H1 (cell line): ENCODE results near the gene NRM. TPM values are rescaled to one million over a fixed set of nuclear protein-coding genes. Genes with fewer than 3 reads are reported as not detected.

Experiments used
- CTBP2 ChIP-seq: IDR thresholded peaks from 2 replicates; pipeline ENCODE4 v1.7.0; 2011; ENCODE audit warnings: borderline replicate concordance, mild to moderate bottlenecking, moderate library complexity, mixed read lengths, low read length; ENCODE audit not compliant: insufficient read depth, insufficient read length
- EZH2 ChIP-seq: fragments of 200-600 bp; sonication (generic); IDR thresholded peaks from 2 replicates; pipeline ENCODE4 v1.7.1; 2012; ENCODE audit warnings: low read depth, mild to moderate bottlenecking, moderate library complexity, low read length, inconsistent platforms; ENCODE audit not compliant: severe bottlenecking
- JUND ChIP-seq: IDR thresholded peaks from 2 replicates; pipeline ENCODE4 v1.6.1; 2011; ENCODE audit warnings: mild to moderate bottlenecking, improper control_type of control experiment, low read length
- POLR2AphosphoS5 ChIP-seq: IDR thresholded peaks from 2 replicates; pipeline ENCODE4 v1.6.1; 2011; ENCODE audit warnings: low read depth, low read length
- polyA plus RNA-seq, 7 experiments: library from polyadenylated mRNA; depleted of rRNA in 3 of 7; stranded (reverse) in 5 of 7; unstranded in 2 of 7; fragments of >200 nt in 5 of 7; fragments of 200-250 nt in 2 of 7; gene quantifications; 1 replicate in 5 of 7; 2 replicates in 1 of 7; 4 replicates in 1 of 7; pipeline versions ENCODE4 v1.2.1 to v1.2.3, GENCODE V29; 2011 to 2013; ENCODE audit warnings: missing spikeins in 2 of 7, mixed read lengths in 2 of 7
- total RNA-seq: library from RNA; stranded (reverse); fragmentation: NEBNext Ultra II Directional; extraction: Animal tissue kit (Norgen Biotek cat#: 25700); gene quantifications from 2 replicates; pipeline ENCODE4 v1.2.1, GENCODE V29; 2021
- TF ChIP-seq, protein P1 (sequence below): fragments of 300-600 bp; sonication (generic); IDR thresholded peaks from 2 replicates; pipeline ENCODE4 v1.7.1; 2012; ENCODE audit warnings: low read length, moderate library complexity, mild to moderate bottlenecking, inconsistent platforms; ENCODE audit not compliant: insufficient replicate concordance
- TF ChIP-seq, protein P2 (sequence below): IDR thresholded peaks from 2 replicates; pipeline ENCODE4 v1.6.1; 2012; ENCODE audit warnings: inconsistent platforms
- TF ChIP-seq, protein P3 (sequence below), 3 experiments: IDR thresholded peaks; 1 replicate in 2 of 3; 2 replicates in 1 of 3; pipeline versions ENCODE4 v1.5.1 to v1.6.1; 2011; ENCODE audit warnings: low read length in 3 of 3, mild to moderate bottlenecking in 3 of 3, inconsistent platforms in 2 of 3, low read depth in 1 of 3, moderate library complexity in 1 of 3; ENCODE audit not compliant: insufficient read depth in 1 of 3; ENCODE audit errors: control extremely low read depth in 1 of 3

NRM gene
- total and polyA plus RNA-seq, 2 of the 8 experiments (the other 6 are each of a cell fraction or from before 2014, with no cell fraction given), result 27.3 to 50.4 TPM

DNA sequence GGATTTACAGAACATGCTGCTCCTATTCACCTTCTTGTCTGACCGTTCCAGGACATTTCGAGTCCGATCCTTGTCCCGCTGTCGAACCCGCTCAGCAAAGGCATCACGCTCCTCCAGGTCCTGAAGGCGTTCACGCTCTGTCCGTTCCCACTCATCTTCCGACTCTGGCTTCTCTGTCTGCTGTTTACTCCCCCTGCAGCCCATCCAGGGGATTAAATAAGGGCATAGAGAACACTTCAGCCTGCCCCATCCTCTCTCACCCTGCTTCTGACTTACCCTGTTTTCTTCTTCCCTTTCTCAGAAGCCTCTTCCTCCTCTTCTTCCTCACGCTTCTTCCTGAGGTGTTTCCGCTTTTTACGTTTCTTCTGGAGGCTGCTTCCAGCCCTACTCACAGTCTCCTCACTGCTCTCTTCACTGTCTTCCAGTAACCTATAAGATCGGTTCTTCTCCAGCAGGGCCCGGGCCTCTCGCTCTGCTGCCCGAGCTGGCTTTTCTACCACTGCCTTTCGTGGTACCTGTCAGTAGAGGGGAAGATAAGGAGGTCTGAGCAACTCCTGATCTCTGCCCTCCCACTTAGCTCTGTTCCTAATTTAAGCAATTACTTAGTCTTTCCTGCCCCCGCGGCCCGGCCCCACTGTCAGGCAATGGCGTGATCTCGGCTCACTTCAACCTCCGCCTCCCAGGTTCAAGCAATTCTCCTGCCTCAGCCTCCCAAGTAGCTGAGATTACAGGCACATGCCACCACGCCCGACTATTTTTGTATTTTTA, 19.8 kb downstream of the NRM start (continued):
- TF ChIP-seq, protein P1, sequence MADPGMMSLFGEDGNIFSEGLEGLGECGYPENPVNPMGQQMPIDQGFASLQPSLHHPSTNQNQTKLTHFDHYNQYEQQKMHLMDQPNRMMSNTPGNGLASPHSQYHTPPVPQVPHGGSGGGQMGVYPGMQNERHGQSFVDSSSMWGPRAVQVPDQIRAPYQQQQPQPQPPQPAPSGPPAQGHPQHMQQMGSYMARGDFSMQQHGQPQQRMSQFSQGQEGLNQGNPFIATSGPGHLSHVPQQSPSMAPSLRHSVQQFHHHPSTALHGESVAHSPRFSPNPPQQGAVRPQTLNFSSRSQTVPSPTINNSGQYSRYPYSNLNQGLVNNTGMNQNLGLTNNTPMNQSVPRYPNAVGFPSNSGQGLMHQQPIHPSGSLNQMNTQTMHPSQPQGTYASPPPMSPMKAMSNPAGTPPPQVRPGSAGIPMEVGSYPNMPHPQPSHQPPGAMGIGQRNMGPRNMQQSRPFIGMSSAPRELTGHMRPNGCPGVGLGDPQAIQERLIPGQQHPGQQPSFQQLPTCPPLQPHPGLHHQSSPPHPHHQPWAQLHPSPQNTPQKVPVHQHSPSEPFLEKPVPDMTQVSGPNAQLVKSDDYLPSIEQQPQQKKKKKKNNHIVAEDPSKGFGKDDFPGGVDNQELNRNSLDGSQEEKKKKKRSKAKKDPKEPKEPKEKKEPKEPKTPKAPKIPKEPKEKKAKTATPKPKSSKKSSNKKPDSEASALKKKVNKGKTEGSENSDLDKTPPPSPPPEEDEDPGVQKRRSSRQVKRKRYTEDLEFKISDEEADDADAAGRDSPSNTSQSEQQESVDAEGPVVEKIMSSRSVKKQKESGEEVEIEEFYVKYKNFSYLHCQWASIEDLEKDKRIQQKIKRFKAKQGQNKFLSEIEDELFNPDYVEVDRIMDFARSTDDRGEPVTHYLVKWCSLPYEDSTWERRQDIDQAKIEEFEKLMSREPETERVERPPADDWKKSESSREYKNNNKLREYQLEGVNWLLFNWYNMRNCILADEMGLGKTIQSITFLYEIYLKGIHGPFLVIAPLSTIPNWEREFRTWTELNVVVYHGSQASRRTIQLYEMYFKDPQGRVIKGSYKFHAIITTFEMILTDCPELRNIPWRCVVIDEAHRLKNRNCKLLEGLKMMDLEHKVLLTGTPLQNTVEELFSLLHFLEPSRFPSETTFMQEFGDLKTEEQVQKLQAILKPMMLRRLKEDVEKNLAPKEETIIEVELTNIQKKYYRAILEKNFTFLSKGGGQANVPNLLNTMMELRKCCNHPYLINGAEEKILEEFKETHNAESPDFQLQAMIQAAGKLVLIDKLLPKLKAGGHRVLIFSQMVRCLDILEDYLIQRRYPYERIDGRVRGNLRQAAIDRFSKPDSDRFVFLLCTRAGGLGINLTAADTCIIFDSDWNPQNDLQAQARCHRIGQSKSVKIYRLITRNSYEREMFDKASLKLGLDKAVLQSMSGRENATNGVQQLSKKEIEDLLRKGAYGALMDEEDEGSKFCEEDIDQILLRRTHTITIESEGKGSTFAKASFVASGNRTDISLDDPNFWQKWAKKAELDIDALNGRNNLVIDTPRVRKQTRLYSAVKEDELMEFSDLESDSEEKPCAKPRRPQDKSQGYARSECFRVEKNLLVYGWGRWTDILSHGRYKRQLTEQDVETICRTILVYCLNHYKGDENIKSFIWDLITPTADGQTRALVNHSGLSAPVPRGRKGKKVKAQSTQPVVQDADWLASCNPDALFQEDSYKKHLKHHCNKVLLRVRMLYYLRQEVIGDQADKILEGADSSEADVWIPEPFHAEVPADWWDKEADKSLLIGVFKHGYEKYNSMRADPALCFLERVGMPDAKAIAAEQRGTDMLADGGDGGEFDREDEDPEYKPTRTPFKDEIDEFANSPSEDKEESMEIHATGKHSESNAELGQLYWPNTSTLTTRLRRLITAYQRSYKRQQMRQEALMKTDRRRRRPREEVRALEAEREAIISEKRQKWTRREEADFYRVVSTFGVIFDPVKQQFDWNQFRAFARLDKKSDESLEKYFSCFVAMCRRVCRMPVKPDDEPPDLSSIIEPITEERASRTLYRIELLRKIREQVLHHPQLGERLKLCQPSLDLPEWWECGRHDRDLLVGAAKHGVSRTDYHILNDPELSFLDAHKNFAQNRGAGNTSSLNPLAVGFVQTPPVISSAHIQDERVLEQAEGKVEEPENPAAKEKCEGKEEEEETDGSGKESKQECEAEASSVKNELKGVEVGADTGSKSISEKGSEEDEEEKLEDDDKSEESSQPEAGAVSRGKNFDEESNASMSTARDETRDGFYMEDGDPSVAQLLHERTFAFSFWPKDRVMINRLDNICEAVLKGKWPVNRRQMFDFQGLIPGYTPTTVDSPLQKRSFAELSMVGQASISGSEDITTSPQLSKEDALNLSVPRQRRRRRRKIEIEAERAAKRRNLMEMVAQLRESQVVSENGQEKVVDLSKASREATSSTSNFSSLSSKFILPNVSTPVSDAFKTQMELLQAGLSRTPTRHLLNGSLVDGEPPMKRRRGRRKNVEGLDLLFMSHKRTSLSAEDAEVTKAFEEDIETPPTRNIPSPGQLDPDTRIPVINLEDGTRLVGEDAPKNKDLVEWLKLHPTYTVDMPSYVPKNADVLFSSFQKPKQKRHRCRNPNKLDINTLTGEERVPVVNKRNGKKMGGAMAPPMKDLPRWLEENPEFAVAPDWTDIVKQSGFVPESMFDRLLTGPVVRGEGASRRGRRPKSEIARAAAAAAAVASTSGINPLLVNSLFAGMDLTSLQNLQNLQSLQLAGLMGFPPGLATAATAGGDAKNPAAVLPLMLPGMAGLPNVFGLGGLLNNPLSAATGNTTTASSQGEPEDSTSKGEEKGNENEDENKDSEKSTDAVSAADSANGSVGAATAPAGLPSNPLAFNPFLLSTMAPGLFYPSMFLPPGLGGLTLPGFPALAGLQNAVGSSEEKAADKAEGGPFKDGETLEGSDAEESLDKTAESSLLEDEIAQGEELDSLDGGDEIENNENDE, result no peak
- TF ChIP-seq, protein P2, sequence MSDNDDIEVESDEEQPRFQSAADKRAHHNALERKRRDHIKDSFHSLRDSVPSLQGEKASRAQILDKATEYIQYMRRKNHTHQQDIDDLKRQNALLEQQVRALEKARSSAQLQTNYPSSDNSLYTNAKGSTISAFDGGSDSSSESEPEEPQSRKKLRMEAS, result no peak
- TF ChIP-seq JUND (no peak), CTBP2 (no peak), POLR2AphosphoS5 (no peak), EZH2 (no peak)
- TF ChIP-seq, protein P3, sequence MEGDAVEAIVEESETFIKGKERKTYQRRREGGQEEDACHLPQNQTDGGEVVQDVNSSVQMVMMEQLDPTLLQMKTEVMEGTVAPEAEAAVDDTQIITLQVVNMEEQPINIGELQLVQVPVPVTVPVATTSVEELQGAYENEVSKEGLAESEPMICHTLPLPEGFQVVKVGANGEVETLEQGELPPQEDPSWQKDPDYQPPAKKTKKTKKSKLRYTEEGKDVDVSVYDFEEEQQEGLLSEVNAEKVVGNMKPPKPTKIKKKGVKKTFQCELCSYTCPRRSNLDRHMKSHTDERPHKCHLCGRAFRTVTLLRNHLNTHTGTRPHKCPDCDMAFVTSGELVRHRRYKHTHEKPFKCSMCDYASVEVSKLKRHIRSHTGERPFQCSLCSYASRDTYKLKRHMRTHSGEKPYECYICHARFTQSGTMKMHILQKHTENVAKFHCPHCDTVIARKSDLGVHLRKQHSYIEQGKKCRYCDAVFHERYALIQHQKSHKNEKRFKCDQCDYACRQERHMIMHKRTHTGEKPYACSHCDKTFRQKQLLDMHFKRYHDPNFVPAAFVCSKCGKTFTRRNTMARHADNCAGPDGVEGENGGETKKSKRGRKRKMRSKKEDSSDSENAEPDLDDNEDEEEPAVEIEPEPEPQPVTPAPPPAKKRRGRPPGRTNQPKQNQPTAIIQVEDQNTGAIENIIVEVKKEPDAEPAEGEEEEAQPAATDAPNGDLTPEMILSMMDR (IDR thresholded peaks at IDR 0.05; ENCODE audit: control extremely low read depth in 1 of 3, insufficient read depth in 1 of 3, low read depth in 1 of 3, low read length in 3 of 3), result peak in 2 of 3 experiments; percentile 13 to 38; a peak in 2 of 4 replicates
